ENCODE measurements around the gene RNF224.

RNF224 gene

GRCh38 chr9:137263506-137263905 is 36.2 kb downstream of the RNF224 start:
- 93% methylated on average over 8 of the region's 10 CpGs for WGBS (ENCODE audit: insufficient coverage)
- Histone ChIP-seq H3K36me3 (ENCODE audit: control insufficient read depth in 4 of 4, insufficient read depth in 4 of 4, low read length in 3 of 4) (peaks cover 6 to 48% (median 36%) of the 10 kb centered on the region in 4 experiments), H3K27ac (ENCODE audit: insufficient read depth in 1 of 2, low read depth in 1 of 2, low read length in 2 of 2, poor library complexity in 1 of 2, severe bottlenecking in 2 of 2) (no peak overlapping the region), H3K4me3 (ENCODE audit: control insufficient read depth in 1 of 7, extremely low read depth in 1 of 7, insufficient read depth in 4 of 7, low read depth in 2 of 7, low read length in 6 of 7) (no peak overlapping the region), H3K9me3 (ENCODE audit: control extremely low read depth in 1 of 5, control insufficient read depth in 4 of 5, insufficient read depth in 2 of 5, low read depth in 1 of 5, low read length in 4 of 5) (no peaks in the 10 kb centered on the region), H3K4me1 (ENCODE audit: control extremely low read depth in 1 of 4, control insufficient read depth in 4 of 4, insufficient read depth in 4 of 4, low read length in 3 of 4) (peaks cover 0 to 14% (median 10%) of the 10 kb centered on the region in 4 experiments), H3K27me3 (replicated peaks in 2 of 5; ENCODE audit: control insufficient read depth in 4 of 5, insufficient read depth in 5 of 5, low read length in 4 of 5) (no peaks in the 10 kb centered on the region)
- ChIA-PET POLR2A (no interaction called here), CTCF (interaction anchor here (1.1 to 1.4 kb wide), 3 partner anchors 10 to 23 kb away, joined by 3 read pairs; partner anchors contain the start of genes TOR4A and TUBB4B)
- DNase-seq = no peak

GRCh38 chr9:137264067-137264466 is 36.8 kb downstream of the RNF224 start:
- Histone ChIP-seq H3K27ac (ENCODE audit: insufficient read depth in 1 of 2, low read depth in 1 of 2, low read length in 2 of 2, poor library complexity in 1 of 2, severe bottlenecking in 2 of 2) (no peak overlapping the region), H3K27me3 (replicated peaks in 2 of 5; ENCODE audit: control insufficient read depth in 4 of 5, insufficient read depth in 5 of 5, low read length in 4 of 5) (no peaks in the 10 kb centered on the region), H3K4me1 (ENCODE audit: control extremely low read depth in 1 of 4, control insufficient read depth in 4 of 4, insufficient read depth in 4 of 4, low read length in 3 of 4) (peaks cover 0 to 19% (median 15%) of the 10 kb centered on the region in 4 experiments), H3K36me3 (ENCODE audit: control insufficient read depth in 4 of 4, insufficient read depth in 4 of 4, low read length in 3 of 4) (peaks cover 7 to 50% (median 37%) of the 10 kb centered on the region in 4 experiments), H3K9me3 (ENCODE audit: control extremely low read depth in 1 of 5, control insufficient read depth in 4 of 5, insufficient read depth in 2 of 5, low read depth in 1 of 5, low read length in 4 of 5) (no peaks in the 10 kb centered on the region), H3K4me3 (ENCODE audit: control insufficient read depth in 1 of 7, extremely low read depth in 1 of 7, insufficient read depth in 4 of 7, low read depth in 2 of 7, low read length in 6 of 7) (no peak overlapping the region)
- ChIA-PET POLR2A (no interaction called here), CTCF (interaction anchor here (1.4 kb wide), 2 partner anchors 10 to 13 kb away, joined by 3 read pairs; partner anchors contain the start of gene TOR4A)
- WGBS (ENCODE audit: insufficient coverage) = 99% methylated on average over 19 of the region's 22 CpGs
- DNase-seq = no peak

GRCh38 chr9:137265496-137266161 is 38.3 kb downstream of the RNF224 start:
- Histone ChIP-seq H3K27ac (ENCODE audit: insufficient read depth in 1 of 2, low read depth in 1 of 2, low read length in 2 of 2, poor library complexity in 1 of 2, severe bottlenecking in 2 of 2) (no peak overlapping the region), H3K9me3 (ENCODE audit: control extremely low read depth in 1 of 5, control insufficient read depth in 4 of 5, insufficient read depth in 2 of 5, low read depth in 1 of 5, low read length in 4 of 5) (no peaks in the 10 kb centered on the region), H3K36me3 (ENCODE audit: control insufficient read depth in 4 of 4, insufficient read depth in 4 of 4, low read length in 3 of 4) (peaks cover 5 to 56% (median 43%) of the 10 kb centered on the region in 4 experiments), H3K4me1 (ENCODE audit: control extremely low read depth in 1 of 4, control insufficient read depth in 4 of 4, insufficient read depth in 4 of 4, low read length in 3 of 4) (peaks cover 0 to 25% (median 18%) of the 10 kb centered on the region in 4 experiments), H3K4me3 (ENCODE audit: control insufficient read depth in 1 of 7, extremely low read depth in 1 of 7, insufficient read depth in 4 of 7, low read depth in 2 of 7, low read length in 6 of 7) (no peak overlapping the region), H3K27me3 (replicated peaks in 2 of 5; ENCODE audit: control insufficient read depth in 4 of 5, insufficient read depth in 5 of 5, low read length in 4 of 5) (no peaks in the 10 kb centered on the region)
- ChIA-PET POLR2A (no interaction called here), CTCF (interaction anchor here (1.4 to 2.8 kb wide), 2 partner anchors 9 to 11 kb away, joined by 3 to 12 read pairs; partner anchors contain the start of gene NELFB)
- 95% methylated on average over 23 of the region's 29 CpGs for WGBS (ENCODE audit: insufficient coverage)
- no peak for DNase-seq

- CTCF ChIA-PET = interaction anchor here (2.8 kb wide), 1 partner anchor 9 kb away, joined by 12 read pairs; the partner anchor contains the start of gene NELFB
These were observed 38.8 kb downstream of the RNF224 start for GRCh38 chr9:137266162-137266527.

GRCh38 chr9:137266585-137267453 is 39.5 kb downstream of the RNF224 start:
- no peaks in the 10 kb centered on the region for H3K9me3 ChIP-seq (ENCODE audit: control extremely low read depth in 1 of 5, control insufficient read depth in 4 of 5, insufficient read depth in 2 of 5, low read depth in 1 of 5, low read length in 4 of 5)
- POLR2A ChIA-PET = no interaction called here
- no peaks in the 10 kb centered on the region for H3K27me3 ChIP-seq (replicated peaks in 2 of 5; ENCODE audit: control insufficient read depth in 4 of 5, insufficient read depth in 5 of 5, low read length in 4 of 5)
- WGBS (ENCODE audit: insufficient coverage) = 92% methylated on average over 23 of the region's 34 CpGs
- H3K36me3 ChIP-seq (ENCODE audit: control insufficient read depth in 4 of 4, insufficient read depth in 4 of 4, low read length in 3 of 4) = peaks cover 5 to 59% (median 47%) of the 10 kb centered on the region in 4 experiments
- no peak overlapping the region for H3K4me3 ChIP-seq (ENCODE audit: control insufficient read depth in 1 of 7, extremely low read depth in 1 of 7, insufficient read depth in 4 of 7, low read depth in 2 of 7, low read length in 6 of 7)
- no peak for DNase-seq
- H3K4me1 ChIP-seq (ENCODE audit: control extremely low read depth in 1 of 4, control insufficient read depth in 4 of 4, insufficient read depth in 4 of 4, low read length in 3 of 4) = peaks cover 0 to 35% (median 28%) of the 10 kb centered on the region in 4 experiments
- CTCF ChIA-PET = interaction anchor here (1.1 to 2.8 kb wide), 3 partner anchors 10 to 29 kb away, joined by 3 to 12 read pairs (median 4); partner anchors contain the start of genes NELFB and TOR4A
- no peak overlapping the region for H3K27ac ChIP-seq (ENCODE audit: insufficient read depth in 1 of 2, low read depth in 1 of 2, low read length in 2 of 2, poor library complexity in 1 of 2, severe bottlenecking in 2 of 2)

More at GRCh38 chr9:137266162-137266527, 38.8 kb downstream of the RNF224 start:
- H3K27me3 ChIP-seq (replicated peaks in 2 of 5; ENCODE audit: control insufficient read depth in 4 of 5, insufficient read depth in 5 of 5, low read length in 4 of 5) = no peaks in the 10 kb centered on the region
- no peak for DNase-seq
- H3K4me1 ChIP-seq (ENCODE audit: control extremely low read depth in 1 of 4, control insufficient read depth in 4 of 4, insufficient read depth in 4 of 4, low read length in 3 of 4) = peaks cover 0 to 30% (median 22%) of the 10 kb centered on the region in 4 experiments
- peaks cover 5 to 58% (median 47%) of the 10 kb centered on the region in 4 experiments for H3K36me3 ChIP-seq (ENCODE audit: control insufficient read depth in 4 of 4, insufficient read depth in 4 of 4, low read length in 3 of 4)
- H3K27ac ChIP-seq (ENCODE audit: insufficient read depth in 1 of 2, low read depth in 1 of 2, low read length in 2 of 2, poor library complexity in 1 of 2, severe bottlenecking in 2 of 2) = no peak overlapping the region
- WGBS (ENCODE audit: insufficient coverage) = 97% methylated on average over 9 of the region's 15 CpGs
- POLR2A ChIA-PET = no interaction called here
- no peak overlapping the region for H3K4me3 ChIP-seq (ENCODE audit: control insufficient read depth in 1 of 7, extremely low read depth in 1 of 7, insufficient read depth in 4 of 7, low read depth in 2 of 7, low read length in 6 of 7)
- H3K9me3 ChIP-seq (ENCODE audit: control extremely low read depth in 1 of 5, control insufficient read depth in 4 of 5, insufficient read depth in 2 of 5, low read depth in 1 of 5, low read length in 4 of 5) = no peaks in the 10 kb centered on the region

- Histone ChIP-seq H3K27me3 (replicated peaks in 2 of 5; ENCODE audit: control insufficient read depth in 4 of 5, insufficient read depth in 5 of 5, low read length in 4 of 5) (no peaks in the 10 kb centered on the region), H3K4me3 (ENCODE audit: control insufficient read depth in 1 of 7, extremely low read depth in 1 of 7, insufficient read depth in 4 of 7, low read depth in 2 of 7, low read length in 6 of 7) (no peak overlapping the region), H3K4me1 (ENCODE audit: control extremely low read depth in 1 of 4, control insufficient read depth in 4 of 4, insufficient read depth in 4 of 4, low read length in 3 of 4) (peaks cover 0 to 40% (median 38%) of the 10 kb centered on the region in 4 experiments), H3K27ac (ENCODE audit: insufficient read depth in 1 of 2, low read depth in 1 of 2, low read length in 2 of 2, poor library complexity in 1 of 2, severe bottlenecking in 2 of 2) (no peak overlapping the region), H3K36me3 (ENCODE audit: control insufficient read depth in 4 of 4, insufficient read depth in 4 of 4, low read length in 3 of 4) (peaks cover 6 to 67% (median 49%) of the 10 kb centered on the region in 4 experiments), H3K9me3 (ENCODE audit: control extremely low read depth in 1 of 5, control insufficient read depth in 4 of 5, insufficient read depth in 2 of 5, low read depth in 1 of 5, low read length in 4 of 5) (no peaks in the 10 kb centered on the region)
- ChIA-PET CTCF (interaction anchor here (0.7 to 2.8 kb wide), 4 partner anchors 10 to 31 kb away, joined by 3 to 12 read pairs (median 4); partner anchors contain the start of genes NELFB and TOR4A), POLR2A (no interaction called here)
- 95% methylated on average over 6 of the region's 6 CpGs for WGBS (ENCODE audit: insufficient coverage)
- DNase-seq = no peak
These were observed 40.6 kb downstream of the RNF224 start for GRCh38 chr9:137267933-137268355.

All from common myeloid progenitor, CD34-positive (primary cell).